Measurements from ENCODE around the gene ADARB1. TPM values are rescaled to one million over a fixed set of nuclear protein-coding genes. Genes with fewer than 3 reads are reported as not detected.
"Not testable (repeated sequence)": the region's sequence is repeated elsewhere in the genome, so short reads cannot be mapped to it uniquely, and the experiment has no call there.

Gene ADARB1
- total and polyA plus RNA-seq, 9 donors, result 6.0 to 23.7 (median 16.3) TPM

DNA sequence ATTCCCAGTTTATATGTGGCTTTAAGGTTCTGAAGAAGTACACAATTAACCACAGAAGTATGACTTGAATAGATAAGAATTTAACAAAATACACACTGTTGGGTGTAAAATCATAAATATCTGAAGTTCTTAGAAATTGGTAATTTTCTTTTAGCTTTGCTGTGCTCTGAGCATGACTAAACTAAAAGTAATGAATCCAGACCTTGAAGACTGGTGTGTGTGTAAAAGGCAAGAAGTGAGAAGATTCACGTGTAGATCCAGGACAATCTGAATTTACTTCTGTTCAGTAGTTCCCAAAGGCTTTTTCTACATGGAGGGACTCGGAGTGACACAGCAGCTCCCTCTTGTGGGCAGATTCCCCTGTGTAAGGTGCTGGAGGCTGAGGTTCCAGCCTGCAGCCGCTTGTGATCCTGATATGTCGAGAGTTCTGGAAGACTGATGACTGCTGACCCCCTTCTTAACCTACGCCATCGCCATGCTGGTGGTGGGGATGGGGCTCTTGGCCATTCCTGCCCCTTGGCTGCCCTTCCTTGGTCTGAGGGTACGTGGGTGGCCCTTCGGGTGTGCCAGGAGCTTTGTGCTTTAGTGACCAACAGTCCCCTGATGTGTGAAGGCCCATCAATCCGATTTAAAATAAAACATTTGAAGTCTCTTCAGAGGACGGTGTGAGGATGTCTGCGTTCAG lies 62.7 kb downstream of the ADARB1 start:
- 31 to 39% (median 34%) methylated on average over 10 to 11 of the region's 11 CpGs for WGBS, 3 donors
- TF ChIP-seq POLR2A (IDR thresholded peaks at IDR 0.05) (no peak), EP300 (IDR thresholded peaks at IDR 0.05) (no peak)
- TF ChIP-seq, protein P1, sequence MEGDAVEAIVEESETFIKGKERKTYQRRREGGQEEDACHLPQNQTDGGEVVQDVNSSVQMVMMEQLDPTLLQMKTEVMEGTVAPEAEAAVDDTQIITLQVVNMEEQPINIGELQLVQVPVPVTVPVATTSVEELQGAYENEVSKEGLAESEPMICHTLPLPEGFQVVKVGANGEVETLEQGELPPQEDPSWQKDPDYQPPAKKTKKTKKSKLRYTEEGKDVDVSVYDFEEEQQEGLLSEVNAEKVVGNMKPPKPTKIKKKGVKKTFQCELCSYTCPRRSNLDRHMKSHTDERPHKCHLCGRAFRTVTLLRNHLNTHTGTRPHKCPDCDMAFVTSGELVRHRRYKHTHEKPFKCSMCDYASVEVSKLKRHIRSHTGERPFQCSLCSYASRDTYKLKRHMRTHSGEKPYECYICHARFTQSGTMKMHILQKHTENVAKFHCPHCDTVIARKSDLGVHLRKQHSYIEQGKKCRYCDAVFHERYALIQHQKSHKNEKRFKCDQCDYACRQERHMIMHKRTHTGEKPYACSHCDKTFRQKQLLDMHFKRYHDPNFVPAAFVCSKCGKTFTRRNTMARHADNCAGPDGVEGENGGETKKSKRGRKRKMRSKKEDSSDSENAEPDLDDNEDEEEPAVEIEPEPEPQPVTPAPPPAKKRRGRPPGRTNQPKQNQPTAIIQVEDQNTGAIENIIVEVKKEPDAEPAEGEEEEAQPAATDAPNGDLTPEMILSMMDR (IDR thresholded peaks at IDR 0.05), result peak; percentile 50 to 76 (median 57)
- Histone ChIP-seq H3K4me1 (ENCODE audit: insufficient read depth) (no peaks in the 10 kb centered on the region), H3K27me3 (no peaks in the 10 kb centered on the region), H3K9me3 (no peaks in the 10 kb centered on the region), H3K27ac (no peak overlapping the region), H3K4me3 (no peak overlapping the region), H3K36me3 (no peaks in the 10 kb centered on the region)
- intact Hi-C loops (cut with DNase I), result loop anchor here (1.0 to 10.0 kb wide), 8 partner anchors 62 to 688 kb away; partner anchors contain the start of gene ADARB1 (in 1 of the 4)
- peak; percentile 84 to 92 (median 91) for DNase-seq

- DNase-seq, result no peak
- no peaks in the 10 kb centered on the region for H3K9me3 ChIP-seq
- no peaks in the 10 kb centered on the region for H3K36me3 ChIP-seq
- no peaks in the 10 kb centered on the region for H3K27me3 ChIP-seq
- H3K4me1 ChIP-seq (ENCODE audit: insufficient read depth), result no peaks in the 10 kb centered on the region
- intact Hi-C loops (cut with DNase I), result loop anchor here (1.0 to 10.0 kb wide), 8 partner anchors 63 to 687 kb away; partner anchors contain the start of gene ADARB1 (in 1 of the 4)
- TF ChIP-seq, protein P1 (IDR thresholded peaks at IDR 0.05), result no peak
- TF ChIP-seq EP300 (IDR thresholded peaks at IDR 0.05) (no peak), POLR2A (IDR thresholded peaks at IDR 0.05) (no peak)
- H3K27ac ChIP-seq, result no peak overlapping the region
- H3K4me3 ChIP-seq, result no peak overlapping the region
These were observed 63.2 kb downstream of the ADARB1 start for GRCh38 chr21:45137612-45137937.

DNA sequence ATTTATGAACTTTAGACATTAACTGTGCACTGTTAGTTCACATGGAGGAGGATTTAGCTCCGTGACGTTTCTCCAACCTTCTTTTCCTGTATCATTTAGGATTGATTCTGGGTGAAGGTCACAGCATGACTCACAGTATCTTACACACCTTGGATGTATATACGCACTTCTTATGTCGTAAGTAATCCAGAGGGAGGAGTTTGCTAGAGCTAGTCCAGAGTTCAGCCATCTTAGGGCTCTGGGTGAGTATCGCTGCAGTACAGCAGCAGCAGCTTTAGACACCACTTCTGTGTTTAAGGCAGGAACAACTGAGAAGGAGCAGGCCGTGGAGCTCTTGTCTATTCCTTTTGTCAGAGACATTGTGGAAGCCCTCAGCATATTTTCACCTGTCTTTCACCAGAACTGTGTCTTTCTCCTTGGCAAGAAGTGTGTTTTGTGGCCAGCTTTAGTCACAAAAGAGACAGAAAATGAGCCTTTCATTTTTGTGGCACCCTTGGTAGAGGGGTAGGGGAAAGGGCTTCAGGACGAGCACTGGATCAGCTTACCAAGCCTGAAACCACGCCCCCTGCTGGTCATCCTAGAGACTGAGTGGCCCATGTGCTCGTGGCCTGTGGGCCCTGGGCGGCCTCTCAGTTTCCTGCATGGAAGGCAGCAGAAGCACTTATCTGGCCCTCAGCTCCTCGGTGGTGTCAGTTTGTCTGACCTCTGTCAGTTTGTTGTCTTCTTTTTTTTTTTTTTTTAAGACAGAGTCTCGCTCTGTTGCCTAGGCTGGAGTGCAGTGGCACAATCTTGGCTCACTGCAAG lies 64.0 kb downstream of the ADARB1 start:
- DNase-seq, result peak in 3 of 5 donors; percentile 65 to 67 (median 66)
- intact Hi-C loops (cut with DNase I), result loop anchor here (5.0 to 10.0 kb wide), 6 partner anchors 64 to 686 kb away; partner anchors contain the start of gene ADARB1 (in 1 of the 4)
- Histone ChIP-seq H3K27me3 (no peaks in the 10 kb centered on the region), H3K36me3 (no peaks in the 10 kb centered on the region), H3K9me3 (no peaks in the 10 kb centered on the region), H3K27ac (no peak overlapping the region), H3K4me1 (ENCODE audit: insufficient read depth) (no peaks in the 10 kb centered on the region), H3K4me3 (no peak overlapping the region)
- WGBS, 3 donors, result 59 to 63% (median 63%) methylated on average over 12 of the region's 12 CpGs
- TF ChIP-seq, protein P1 (IDR thresholded peaks at IDR 0.05), result peak in 2 of 3 donors; percentile 19 to 29
- no peak for TF ChIP-seq POLR2A (IDR thresholded peaks at IDR 0.05)

GRCh38 chr21:45139003-45139360 lies 64.6 kb downstream of the ADARB1 start:
- WGBS, 3 donors, result 93 to 96% (median 95%) methylated on average over 7 of the region's 7 CpGs
- H3K4me3 ChIP-seq; H3K4me1 ChIP-seq (ENCODE audit: insufficient read depth); DNase-seq; H3K27me3 ChIP-seq; H3K9me3 ChIP-seq; H3K27ac ChIP-seq; H3K36me3 ChIP-seq: not testable (repeated sequence)
- intact Hi-C loops (cut with DNase I), result loop anchor here (5.0 to 10.0 kb wide), 6 partner anchors 64 to 686 kb away; partner anchors contain the start of gene ADARB1 (in 1 of the 4)

Measured in ovary (tissue), 9 donors.